ENCODE measurements around the gene ZNF148.
"Not testable (repeated sequence)": the region's sequence is repeated elsewhere in the genome, so short reads cannot be mapped to it uniquely, and the experiment has no call there.

Gene ZNF148

GRCh38 chr3:125406070-125406469, 30.9 kb upstream of the ZNF148 start:
- no peaks in the 10 kb centered on the region for H3K36me3 ChIP-seq
- H3K27me3 ChIP-seq, result no peaks in the 10 kb centered on the region
- no peak overlapping the region for H3K27ac ChIP-seq
- no peak overlapping the region for H3K4me3 ChIP-seq
- H3K4me1 ChIP-seq, result peaks cover 0 to 6% (median 0%) of the 10 kb centered on the region in 4 donors
- intact Hi-C loops (cut with DNase I; ENCODE audit: low total_unique reads), result no loop called here
- no peaks in the 10 kb centered on the region for H3K9me3 ChIP-seq
- no peak for DNase-seq
- no peak for TF ChIP-seq CTCF (IDR thresholded peaks at IDR 0.05)

GRCh38 chr3:125405515-125405914, 30.4 kb upstream of the ZNF148 start:
- DNase-seq; H3K27me3 ChIP-seq; H3K9me3 ChIP-seq; H3K4me1 ChIP-seq; H3K4me3 ChIP-seq; H3K36me3 ChIP-seq; H3K27ac ChIP-seq; intact Hi-C loops (cut with DNase I; ENCODE audit: low total_unique reads): not testable (repeated sequence)

GRCh38 chr3:125403789-125404188, 28.7 kb upstream of the ZNF148 start:
- intact Hi-C loops (cut with DNase I; ENCODE audit: low total_unique reads), result no loop called here
- no peaks in the 10 kb centered on the region for H3K36me3 ChIP-seq
- H3K4me3 ChIP-seq, result no peak overlapping the region
- H3K9me3 ChIP-seq, result no peaks in the 10 kb centered on the region
- no peaks in the 10 kb centered on the region for H3K27me3 ChIP-seq
- no peak for DNase-seq
- H3K27ac ChIP-seq, result no peak overlapping the region
- TF ChIP-seq CTCF (IDR thresholded peaks at IDR 0.05), result no peak
- peaks cover 0 to 6% (median 0%) of the 10 kb centered on the region in 4 donors for H3K4me1 ChIP-seq

- H3K27me3 ChIP-seq, result no peaks in the 10 kb centered on the region
- H3K4me3 ChIP-seq, result no peak overlapping the region
- H3K27ac ChIP-seq, result no peak overlapping the region
- no peaks in the 10 kb centered on the region for H3K9me3 ChIP-seq
- no peak for TF ChIP-seq CTCF (IDR thresholded peaks at IDR 0.05)
- intact Hi-C loops (cut with DNase I; ENCODE audit: low total_unique reads), result no loop called here
- peaks cover 0 to 6% (median 0%) of the 10 kb centered on the region in 4 donors for H3K4me1 ChIP-seq
- no peak for DNase-seq
- no peaks in the 10 kb centered on the region for H3K36me3 ChIP-seq
Observed at GRCh38 chr3:125402639-125403038, 27.5 kb upstream of the ZNF148 start.

GRCh38 chr3:125401402-125401801, 26.3 kb upstream of the ZNF148 start:
- H3K9me3 ChIP-seq, result no peaks in the 10 kb centered on the region
- intact Hi-C loops (cut with DNase I; ENCODE audit: low total_unique reads), result no loop called here
- TF ChIP-seq CTCF (IDR thresholded peaks at IDR 0.05), result no peak
- peaks cover 0 to 6% (median 0%) of the 10 kb centered on the region in 4 donors for H3K4me1 ChIP-seq
- no peak for DNase-seq
- H3K27ac ChIP-seq, result no peak overlapping the region
- H3K36me3 ChIP-seq, result no peaks in the 10 kb centered on the region
- peaks cover 0 to 3% of the 10 kb centered on the region in 2 donors for H3K27me3 ChIP-seq
- no peak overlapping the region for H3K4me3 ChIP-seq

GRCh38 chr3:125398952-125399351, 23.8 kb upstream of the ZNF148 start:
- Histone ChIP-seq H3K4me1 (peaks cover 0 to 6% (median 0%) of the 10 kb centered on the region in 4 donors), H3K36me3 (no peaks in the 10 kb centered on the region), H3K4me3 (no peak overlapping the region), H3K9me3 (no peaks in the 10 kb centered on the region), H3K27me3 (peaks cover 0 to 3% of the 10 kb centered on the region in 2 donors), H3K27ac (no peak overlapping the region)
- no peak for TF ChIP-seq CTCF (IDR thresholded peaks at IDR 0.05)
- DNase-seq, result no peak
- intact Hi-C loops (cut with DNase I; ENCODE audit: low total_unique reads), result no loop called here

Measured in tibial artery (tissue), 4 donors.